Measurements from ENCODE around the gene SNF8.

SNF8 gene

DNA sequence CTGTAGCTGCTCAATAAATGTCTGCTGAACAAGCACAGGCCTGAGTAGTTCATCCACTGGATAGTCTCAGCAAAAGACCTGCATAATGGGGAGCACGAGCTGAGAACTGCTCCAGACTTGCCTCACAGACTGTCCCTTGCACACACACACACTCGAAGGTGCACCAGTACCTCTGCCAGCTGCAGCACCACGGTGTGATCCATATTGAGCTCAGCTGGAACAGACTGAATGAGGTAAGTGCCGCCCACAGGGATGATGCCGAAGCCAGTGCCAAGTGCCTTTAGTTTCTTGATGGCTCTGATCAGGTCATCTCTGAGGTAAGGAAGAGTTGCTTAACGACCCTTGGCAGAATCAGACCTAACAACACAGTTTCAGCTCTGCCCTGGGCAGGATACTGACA is 11.6 kb downstream of the SNF8 start:
- no peak overlapping the region for H3K4me3 ChIP-seq
- H3K27ac ChIP-seq, result no peak overlapping the region

DNA sequence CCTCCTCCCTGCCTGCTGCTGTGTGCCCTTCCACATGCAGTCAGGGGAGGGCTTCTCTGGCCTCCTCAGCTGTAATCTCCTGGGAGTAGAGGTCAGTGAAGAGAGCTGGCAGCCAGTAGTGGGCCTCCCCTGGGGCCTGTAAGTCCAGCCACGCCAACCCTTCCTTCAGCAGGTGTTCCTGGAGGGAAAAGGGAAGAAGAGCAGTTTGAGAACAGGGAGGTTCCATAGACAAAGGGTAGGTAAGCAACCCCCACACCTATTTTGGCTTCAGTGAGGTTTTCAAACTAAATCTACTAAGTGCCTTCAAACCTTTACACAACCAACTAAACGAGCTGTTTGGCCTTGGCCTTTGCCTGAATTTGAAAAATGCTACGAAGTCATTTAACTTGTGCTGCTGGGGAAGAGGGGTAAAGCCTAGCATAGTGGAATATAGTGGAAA is 14.2 kb downstream of the SNF8 start:
- Histone ChIP-seq H3K4me3 (no peak overlapping the region), H3K27ac (no peak overlapping the region)

DNA sequence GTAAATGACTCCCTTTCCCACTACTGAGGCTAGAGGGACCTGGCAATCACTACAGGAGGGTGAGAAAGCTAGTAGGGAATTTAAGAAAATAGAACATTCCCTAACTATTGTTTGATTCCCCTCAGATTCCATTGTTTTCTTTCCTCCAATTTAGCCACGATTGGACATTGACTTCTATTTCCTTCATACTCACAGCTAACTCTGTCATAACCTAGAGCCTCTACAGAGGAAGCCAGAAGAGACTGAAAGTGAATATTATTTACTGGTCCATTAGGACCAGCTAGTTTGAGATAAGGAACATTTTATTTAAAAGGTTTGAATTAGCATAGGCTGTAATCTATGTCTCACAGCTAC is 14.9 kb downstream of the SNF8 start:
- H3K27ac ChIP-seq, result no peak overlapping the region
- H3K4me3 ChIP-seq, result no peak overlapping the region

DNA sequence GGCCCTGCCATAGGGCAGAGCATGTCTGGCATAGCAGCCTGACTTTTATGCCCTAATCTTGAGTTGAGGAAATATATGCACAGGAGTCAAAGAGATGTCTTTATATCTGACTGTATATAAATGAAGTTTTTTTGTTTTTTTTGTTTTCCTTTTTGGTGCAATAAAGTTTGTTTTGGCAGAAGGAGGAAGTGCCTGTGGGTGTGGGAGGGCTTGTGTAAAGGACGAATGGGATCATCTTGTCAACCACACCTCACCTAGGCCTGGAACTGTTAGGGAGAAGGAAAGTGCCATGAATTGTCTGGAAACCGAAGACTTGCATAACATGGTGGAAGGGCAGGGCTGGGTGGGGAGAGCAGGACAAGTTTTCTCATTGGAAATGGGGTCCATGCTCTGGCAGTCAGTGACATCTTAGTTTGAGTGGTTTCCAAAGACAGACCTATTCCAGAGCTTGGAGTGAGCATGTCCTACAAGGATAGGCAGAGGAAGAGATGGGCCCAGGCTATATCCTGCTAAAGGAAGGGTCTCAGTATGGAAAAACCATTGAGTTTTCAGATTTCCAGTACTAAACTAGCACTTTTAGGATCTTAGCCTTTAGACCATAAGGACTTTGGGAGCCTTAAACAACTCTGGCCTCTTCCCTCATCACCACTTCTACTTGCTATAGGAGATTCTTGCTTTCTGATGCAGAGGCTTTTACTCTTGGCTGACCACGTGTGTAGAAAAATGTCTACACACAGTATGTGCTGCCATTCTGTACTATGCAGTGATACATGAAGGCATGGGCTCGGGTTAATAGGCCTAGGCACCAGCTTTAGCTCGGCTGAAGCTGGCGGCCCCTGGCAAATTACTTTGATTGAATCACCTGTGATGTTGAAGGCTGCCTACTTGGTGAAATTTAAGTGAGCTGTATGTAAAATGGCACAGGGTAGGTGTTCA is 15.5 kb downstream of the SNF8 start:
- Histone ChIP-seq H3K4me3 (no peak overlapping the region), H3K27ac (peak overlapping the region in 1 of 21 experiments; percentile 26)

DNA sequence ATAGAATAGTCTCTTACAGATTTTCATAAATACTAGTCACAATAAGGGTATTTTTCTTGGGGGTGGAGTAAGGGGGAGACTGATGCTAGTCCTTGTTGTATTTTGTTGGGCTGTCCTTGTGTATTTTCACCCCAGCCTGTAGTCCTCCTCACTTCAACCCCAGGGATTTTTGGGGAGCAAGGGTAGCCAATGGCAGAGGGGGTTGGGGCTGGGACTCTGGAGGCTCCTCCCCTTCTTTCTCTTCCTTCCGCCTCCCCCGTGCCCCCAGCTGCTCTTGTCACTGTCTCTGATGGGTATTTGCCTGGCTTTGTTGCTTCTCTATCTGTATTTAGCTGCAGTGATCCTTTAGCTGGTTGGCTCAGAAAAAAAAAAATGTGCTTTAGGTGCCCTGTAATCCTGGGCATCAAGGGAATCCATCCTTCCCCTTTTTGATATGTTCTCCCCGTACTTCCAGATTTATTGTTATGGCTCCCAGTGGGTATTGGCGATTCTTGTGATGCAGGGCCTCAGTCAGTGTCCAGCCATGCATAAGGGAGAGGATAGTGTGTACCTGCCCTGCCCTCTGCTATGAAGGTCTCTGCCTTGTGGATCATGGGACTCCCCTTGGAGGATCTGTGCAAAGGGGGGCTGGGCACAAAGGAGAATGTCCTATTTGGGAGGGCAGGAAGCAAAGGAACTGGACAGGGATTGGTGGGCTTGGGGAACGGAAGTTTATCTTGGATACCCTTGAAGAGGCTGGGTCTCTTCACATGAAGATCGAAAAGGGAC is 16.5 kb downstream of the SNF8 start:
- Histone ChIP-seq H3K4me3 (no peak overlapping the region), H3K27ac (no peak overlapping the region)

DNA sequence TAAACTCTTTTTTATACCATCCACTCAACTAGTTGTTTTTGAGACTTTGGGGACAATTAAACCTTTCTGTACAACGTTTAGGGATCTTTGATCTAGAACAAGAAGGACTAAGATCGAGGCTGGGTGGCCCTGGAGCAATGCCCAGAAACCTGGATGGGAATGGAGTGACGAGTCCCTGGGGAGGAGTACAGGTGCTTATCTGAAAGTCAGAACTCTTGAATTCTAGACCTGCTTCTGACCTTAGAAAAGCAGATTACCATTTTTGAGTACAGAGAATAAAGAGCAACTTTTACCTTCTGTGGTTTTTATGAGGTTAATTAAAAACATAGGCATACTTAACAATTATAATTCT is 18.7 kb downstream of the SNF8 start:
- no peak overlapping the region for H3K27ac ChIP-seq

DNA sequence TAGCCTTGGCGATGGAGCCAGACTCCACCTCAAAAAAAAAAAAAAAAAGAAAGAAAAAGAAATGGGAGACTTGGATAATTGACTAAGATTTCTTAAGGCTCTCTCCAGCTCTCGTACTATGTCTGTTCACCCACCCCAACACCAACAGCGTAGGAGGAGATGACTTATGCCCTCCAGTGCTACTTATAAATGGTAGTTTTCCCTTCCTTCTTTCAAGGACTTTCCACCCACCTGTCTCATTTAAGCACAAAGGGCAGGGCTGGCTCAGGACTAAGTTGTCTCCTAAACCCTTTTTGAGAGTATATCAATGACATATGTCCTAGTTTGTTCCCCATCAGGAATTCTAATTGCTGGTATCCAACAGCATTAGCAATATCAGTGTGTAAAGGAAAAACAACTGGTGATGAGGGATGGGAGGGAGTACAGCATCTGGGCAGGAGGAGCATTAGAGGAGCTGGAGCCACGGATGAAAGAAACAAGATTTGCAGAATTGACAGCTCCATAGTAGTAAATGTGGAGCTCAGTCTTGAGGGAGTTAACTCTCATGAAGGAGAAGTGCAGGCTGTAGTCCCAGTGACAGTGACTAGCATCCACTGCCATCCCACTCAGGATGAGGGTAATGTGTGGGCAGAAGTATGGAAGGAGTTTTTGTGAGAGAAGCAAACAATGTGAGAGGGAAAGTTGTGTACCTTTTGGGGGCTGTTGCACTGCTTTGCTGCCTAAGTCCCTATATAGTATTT is 19.2 kb downstream of the SNF8 start:
- no peak overlapping the region for H3K4me3 ChIP-seq
- H3K27ac ChIP-seq, result no peak overlapping the region

More for the DNA sequence above, 18.7 kb downstream of the SNF8 start:
- no peak overlapping the region for H3K4me3 ChIP-seq

DNA sequence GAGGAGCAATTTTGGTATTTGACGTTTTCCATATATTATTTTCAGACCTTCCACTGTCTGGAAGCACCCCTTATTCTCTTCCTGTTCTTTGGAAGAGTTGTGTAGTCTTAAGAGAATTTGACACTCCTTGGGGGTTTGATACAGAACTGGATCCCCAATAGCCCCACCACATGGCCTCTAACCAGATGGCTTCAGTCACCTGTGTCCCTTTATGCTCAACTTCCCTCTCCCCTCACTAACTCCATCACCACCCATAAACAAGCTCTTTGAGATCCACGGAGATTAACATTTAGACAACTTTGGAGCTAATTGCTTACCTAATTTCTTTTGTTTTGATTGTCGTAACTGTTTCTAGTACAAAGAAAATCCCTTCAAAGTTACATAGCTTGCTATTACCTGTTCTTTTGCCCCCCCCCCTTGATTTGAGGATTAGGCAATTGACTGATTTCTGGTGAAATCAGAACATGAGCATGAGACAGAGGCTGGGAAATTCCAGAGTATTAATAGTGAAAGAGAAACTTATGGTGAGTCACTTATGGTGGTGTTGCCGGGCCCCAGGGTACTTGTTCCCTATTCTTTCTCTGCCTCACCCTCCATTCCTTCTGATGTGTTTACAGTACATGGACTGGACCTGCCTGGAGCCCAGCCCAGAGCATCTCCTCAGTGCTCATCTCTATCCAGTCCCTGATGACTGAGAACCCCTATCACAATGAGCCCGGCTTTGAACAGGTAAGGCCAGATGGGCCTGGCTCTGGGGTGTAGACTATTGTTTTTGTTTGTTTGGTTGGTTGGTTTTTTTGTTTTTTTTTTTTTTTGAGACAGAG is 29.0 kb downstream of the SNF8 start:
- Histone ChIP-seq H3K27ac (peak overlapping the region in 18 of 21 experiments; percentile 20 to 87 (median 58)), H3K4me3 (no peak overlapping the region)

DNA sequence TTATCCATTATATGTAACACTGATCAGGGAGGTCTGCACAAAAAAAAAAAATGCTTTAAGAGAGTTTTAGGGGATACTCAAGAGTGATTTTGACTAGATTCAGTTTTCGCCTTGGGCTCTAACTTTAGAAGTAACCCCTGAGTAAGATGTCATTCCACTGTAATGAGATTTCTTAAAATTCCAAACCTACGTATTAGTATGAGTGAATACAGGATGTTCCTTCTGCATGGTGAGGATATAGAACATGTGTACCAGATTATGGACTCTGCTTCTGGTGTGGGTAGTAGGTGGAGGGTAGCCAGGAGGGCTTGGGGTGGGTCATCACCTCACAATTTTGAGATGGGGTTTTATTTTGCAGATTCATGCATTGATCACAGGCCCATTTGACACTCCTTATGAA is 32.2 kb downstream of the SNF8 start:
- no peak overlapping the region for H3K4me3 ChIP-seq

DNA sequence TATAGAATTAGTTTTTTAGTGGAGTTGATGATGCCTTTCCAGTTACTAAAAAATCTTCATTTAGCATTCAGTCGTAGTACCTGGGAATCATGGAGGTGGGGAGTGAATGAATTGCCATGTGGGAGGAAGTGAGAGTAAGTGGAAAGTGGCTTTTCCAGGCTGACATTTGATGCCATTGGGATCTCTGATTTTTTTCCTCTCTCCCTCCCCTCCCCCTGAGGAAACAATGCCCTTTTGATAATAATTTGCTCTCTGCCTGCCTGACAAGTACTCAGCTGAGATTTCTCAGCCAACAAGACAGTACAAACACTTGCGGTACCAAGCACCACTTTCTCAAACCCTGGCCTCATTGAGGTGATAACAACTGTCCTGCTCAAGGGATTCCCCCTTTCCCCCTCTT is 34.3 kb downstream of the SNF8 start:
- H3K27ac ChIP-seq, result peak overlapping the region in 6 of 21 experiments; percentile 13 to 98 (median 59)

More for the DNA sequence above, 32.2 kb downstream of the SNF8 start:
- H3K27ac ChIP-seq, result no peak overlapping the region

DNA sequence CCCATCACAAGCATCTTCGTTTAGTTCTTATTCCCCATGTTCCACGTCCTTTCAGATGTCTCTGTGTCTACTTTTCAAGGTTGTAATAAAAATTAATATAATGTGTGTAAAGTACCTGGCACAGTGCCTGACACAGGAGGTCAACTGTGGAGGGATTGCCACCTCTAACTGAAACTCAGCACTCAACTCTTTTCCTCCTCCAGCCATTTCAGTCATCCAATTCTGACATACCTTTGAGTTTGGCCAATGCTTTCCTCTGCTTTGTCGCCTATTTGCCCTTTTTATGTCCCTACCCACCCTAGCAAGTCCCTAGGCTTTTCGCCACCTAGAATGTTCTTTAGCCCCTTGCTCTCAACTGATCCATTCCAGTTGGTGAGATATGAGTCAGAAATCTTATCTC is 34.9 kb downstream of the SNF8 start:
- Histone ChIP-seq H3K27ac (peak overlapping the region in 10 of 21 experiments; percentile 92 to 98 (median 96)), H3K4me3 (peak overlapping the region in 6 of 7 experiments; percentile 78 to 96 (median 88))

More for the DNA sequence above, 34.3 kb downstream of the SNF8 start:
- no peak overlapping the region for H3K4me3 ChIP-seq

DNA sequence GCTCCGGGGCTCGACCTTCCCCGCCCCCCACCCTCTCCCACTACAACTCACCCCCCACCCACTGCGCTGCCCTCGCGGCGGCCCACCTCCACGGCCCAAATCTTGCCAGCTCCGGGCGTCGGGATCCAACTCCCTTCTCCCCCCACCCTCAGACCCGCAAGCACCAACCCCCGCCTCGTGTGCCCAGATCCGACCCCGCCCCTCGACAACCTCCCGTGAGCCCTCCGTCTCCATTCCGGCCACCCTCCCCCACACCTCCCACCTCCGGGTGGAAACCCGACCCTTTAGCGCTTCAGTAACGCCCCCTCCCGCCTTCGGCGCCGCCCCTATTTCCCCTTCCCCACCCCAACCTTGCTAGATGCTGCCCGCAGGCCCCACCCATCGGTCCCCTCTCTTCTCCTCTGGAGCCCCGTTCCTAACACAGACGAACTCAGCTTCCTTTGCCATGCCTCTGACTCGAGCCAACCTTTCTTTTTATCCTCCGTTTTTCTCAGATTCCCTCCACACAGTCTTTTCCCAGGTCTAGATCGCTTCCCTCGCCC is 35.7 kb downstream of the SNF8 start:
- H3K27ac ChIP-seq, result peak overlapping the region; percentile 89 to 99 (median 95)
- peak overlapping the region; percentile 78 to 96 (median 86) for H3K4me3 ChIP-seq

DNA sequence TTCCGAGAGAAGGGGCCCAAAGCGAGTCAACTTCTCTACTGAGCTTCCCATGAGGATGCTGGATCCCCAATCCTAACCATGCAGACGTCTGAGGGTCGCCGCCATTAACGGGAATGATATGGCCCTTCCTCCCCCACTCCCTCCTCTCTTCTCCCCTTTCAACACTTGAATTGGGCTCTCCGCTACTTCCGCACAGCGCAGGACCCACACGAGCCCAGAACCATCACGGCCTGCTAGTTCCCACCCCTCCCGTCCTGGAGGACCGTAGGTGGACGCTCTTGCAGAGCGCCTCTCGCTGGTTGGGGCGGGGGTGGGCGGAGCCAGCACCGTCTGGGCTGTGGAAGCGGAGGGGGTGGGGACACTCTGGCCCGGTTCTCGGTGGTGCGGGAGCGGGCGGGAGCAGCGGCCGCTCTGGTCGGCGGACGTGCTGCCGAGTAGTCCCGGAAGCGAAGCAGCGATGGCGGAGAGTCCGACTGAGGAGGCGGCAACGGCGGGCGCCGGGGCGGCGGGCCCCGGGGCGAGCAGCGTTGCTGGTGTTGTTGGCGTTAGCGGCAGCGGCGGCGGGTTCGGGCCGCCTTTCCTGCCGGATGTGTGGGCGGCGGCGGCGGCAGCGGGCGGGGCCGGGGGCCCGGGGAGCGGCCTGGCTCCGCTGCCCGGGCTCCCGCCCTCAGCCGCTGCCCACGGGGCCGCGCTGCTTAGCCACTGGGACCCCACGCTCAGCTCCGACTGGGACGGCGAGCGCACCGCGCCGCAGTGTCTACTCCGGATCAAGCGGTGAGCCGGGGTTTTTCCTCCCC is 36.4 kb downstream of the SNF8 start, which contains the start of gene UBE2Z:
UBE2Z (plus strand) TSS at position 361 of the 797 bp plus-strand sequence; CDS start at position 458, 97 bp downstream.
- H3K4me3 ChIP-seq, result peak within 1 kb of the TSS; percentile 78 to 96 (median 86)
- peak within 1 kb of the TSS; percentile 89 to 99 (median 95) for H3K27ac ChIP-seq

DNA sequence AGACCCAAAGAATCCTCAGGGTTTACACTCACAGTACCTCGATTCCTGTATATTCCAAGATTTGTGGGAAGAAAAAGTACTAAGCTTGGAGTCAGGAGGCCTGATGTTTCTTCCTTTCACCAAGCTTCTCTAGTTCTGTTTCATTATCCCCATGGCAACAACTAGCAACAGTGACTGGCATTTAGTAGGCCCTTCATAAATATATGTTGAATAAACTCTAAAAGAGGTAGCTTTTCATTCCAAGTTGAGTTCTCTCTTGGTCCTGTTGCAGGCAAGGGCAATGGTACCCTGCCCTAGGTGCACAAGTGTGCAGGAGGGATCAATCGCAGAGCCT is 37.0 kb downstream of the SNF8 start:
- Histone ChIP-seq H3K4me3 (peak overlapping the region; percentile 78 to 96 (median 86)), H3K27ac (peak overlapping the region; percentile 55 to 99 (median 95))

DNA sequence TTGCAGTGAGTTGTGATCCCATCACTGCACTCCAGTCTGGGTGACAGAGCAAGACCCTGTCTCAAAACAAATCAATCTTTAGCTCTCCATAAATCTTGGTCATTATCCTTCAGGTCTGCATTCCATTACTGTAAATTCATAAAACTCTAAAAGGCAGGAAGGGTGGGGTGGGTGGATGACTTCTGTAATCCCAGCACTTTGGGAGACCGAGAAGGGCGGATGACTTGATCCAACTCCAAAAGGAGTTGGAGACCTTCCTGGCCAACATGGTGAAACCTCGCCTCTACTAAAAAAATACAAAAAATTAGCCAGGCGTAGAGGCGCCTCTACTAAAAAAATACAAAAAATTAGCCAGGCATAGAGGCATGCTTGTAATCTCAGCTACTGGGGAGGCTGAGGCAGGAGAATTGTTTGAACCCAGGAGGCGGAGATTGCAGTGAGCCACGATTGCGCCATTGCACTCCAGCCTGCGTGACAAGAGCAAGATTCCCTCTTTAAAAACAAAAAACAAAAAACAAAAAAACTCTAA is 38.6 kb downstream of the SNF8 start:
- Histone ChIP-seq H3K4me3 (no peak overlapping the region), H3K27ac (no peak overlapping the region)

DNA sequence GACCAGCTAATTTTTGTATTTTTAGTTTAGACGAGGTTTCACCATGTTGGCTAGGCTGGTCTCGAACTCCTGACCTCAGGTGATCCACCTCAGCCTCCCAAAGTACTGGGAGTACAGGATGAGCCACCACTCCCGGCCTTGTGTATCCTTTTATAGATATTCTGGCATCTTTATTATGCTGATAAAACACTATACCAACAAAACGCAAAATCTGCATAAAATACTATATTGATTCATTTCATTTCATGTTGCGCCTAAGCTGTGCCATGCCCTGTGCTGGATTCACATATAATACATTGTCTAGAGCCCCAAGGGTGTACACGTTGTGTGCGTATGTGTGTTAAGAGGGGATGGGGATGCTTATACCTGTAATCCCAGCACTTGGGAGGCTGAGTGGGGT is 40.2 kb downstream of the SNF8 start:
- no peak overlapping the region for H3K27ac ChIP-seq
- H3K4me3 ChIP-seq, result no peak overlapping the region

DNA sequence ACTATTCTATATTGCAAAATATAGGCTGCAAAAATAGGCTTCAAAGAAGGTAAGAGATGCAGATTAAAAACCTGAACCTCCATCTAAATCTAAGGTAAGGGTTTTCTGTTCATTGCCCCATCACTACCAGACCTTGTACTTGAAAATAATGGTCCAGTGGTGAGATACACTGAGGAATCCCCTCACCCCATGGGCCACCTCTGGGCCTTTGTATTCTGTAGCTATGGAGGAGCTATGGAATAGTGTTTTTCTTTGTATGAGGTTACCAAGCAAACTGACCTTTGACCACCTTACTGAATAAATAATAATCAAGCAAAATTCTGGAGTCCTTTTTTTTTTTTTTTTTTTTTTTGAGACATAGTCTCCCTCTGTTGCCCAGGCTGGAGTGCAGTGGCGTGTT is 41.2 kb downstream of the SNF8 start:
- Histone ChIP-seq H3K4me3 (no peak overlapping the region), H3K27ac (no peak overlapping the region)

DNA sequence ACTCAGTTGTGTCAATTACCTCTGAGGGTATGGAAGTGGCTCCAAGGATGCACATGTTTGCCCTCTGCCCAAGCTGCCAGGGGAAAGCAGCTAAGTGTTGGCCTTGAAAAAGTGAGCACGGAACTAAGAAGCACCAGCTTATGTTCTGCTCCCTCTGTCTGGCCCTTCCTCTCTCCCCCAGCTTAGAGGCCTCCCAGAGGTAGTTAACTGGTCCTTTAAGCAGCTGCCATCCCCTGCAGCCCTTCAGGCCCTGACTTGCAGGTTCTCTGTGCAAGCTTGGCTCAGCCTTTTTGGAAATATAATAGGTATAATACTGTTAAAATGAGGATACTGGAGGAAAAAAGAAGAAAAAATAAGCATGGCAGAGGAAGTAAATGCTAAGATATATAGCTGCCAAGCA is 43.4 kb downstream of the SNF8 start:
- Histone ChIP-seq H3K4me3 (no peak overlapping the region), H3K27ac (no peak overlapping the region)
